SK-MEL-5 (cell line): ENCODE measurements around the gene UGT1A10. TPM values are rescaled to one million over a fixed set of nuclear protein-coding genes. Genes with fewer than 3 reads are reported as not detected.
"Not testable (repeated sequence)": the region's sequence is repeated elsewhere in the genome, so short reads cannot be mapped to it uniquely, and the experiment has no call there.

ENCODE experiments used
- DNase-seq: peaks from one replicate; pipeline ENCODE4 v3.0.0-alpha.2; 2016; ENCODE audit warnings: low read depth, low spot score
- in situ Hi-C: cut with HindIII; loops from 2 replicates; pipeline ENCODE4 v1.10.0; 2016; ENCODE audit warnings: low sequenced_read_pairs, high pct_unique_total_duplicates, low pct_unique_long_range_greater_than_20kb
- polyA plus RNA-seq, 2 experiments: library from polyadenylated mRNA; depleted of rRNA; stranded (reverse); fragments of >200 nt; gene quantifications; 2 replicates each; pipeline ENCODE4 v1.2.3, GENCODE V29; 2015
- total RNA-seq: library from RNA; depleted of rRNA; stranded (reverse); fragments of >200 nt; shearing (Covaris generic); gene quantifications from 2 replicates; pipeline ENCODE4 v1.2.3, GENCODE V29; 2014; rRNA removed

Gene UGT1A10
- not detected in 2 replicates for total RNA-seq
- not detected in 2 replicates for polyA plus RNA-seq (2015; cell fraction: cytosol; rRNA removed)
- not detected in 2 replicates for polyA plus RNA-seq (2015; cell fraction: nucleus; rRNA removed)

DNA sequence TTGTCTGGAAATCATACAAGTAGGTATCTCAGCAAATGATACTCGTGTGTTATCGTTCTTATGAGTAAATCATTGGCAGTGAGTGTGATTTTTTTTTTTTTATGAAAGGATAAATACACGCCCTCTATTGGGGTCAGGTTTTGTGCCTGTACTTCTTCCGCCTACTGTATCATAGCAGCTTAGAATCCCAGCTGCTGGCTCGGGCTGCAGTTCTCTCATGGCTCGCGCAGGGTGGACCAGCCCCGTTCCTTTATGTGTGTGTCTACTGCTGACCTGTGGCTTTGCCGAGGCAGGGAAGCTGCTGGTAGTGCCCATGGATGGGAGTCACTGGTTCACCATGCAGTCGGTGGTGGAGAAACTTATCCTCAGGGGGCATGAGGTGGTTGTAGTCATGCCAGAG lies at the start of gene UGT1A10:
TSS of gene UGT1A10 (plus strand) at position 143 of the 400 bp plus-strand sequence. CDS start at position 218, 75 bp downstream.
- in situ Hi-C loops, DNase-seq: not testable (repeated sequence)

DNA sequence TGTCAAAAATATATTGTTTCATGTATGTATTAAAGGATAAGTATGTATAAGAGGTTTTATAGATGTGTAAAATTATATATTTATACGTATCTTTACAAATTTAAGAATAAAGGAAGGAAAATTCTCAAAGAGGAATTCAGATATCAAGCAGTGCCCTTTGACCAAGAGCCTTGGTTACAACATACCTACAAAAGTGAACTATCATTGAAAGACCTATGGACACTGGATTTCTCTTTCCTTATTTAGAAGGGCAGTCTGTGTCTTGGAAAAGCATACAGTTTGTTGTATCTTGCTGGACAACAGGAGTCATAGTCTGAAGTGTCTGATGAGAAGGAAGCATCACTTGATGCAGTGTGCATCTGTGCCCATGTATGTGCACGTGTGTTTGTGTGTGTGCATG lies 47.8 kb upstream of the UGT1A10 start:
- in situ Hi-C loops, result no loop called here
- DNase-seq, result no peak

DNA sequence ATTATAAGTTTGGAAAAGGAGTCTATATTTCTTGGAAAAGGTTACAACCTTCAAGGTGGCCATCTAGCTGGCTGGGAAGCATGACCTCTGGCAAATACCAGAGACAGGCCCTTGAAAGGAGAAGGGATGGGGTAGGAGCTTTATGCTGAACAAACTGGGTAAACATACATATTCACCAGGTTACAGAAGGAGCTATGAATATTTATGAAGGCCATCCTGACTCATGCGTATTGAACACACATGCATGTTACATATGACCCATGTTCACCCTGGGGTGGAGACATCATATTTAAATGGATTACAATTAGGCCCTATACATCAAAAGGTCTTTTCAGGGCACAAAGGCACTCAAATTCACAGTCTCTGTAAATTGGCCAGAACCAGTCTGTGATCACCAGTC lies 43.5 kb upstream of the UGT1A10 start:
- in situ Hi-C loops, DNase-seq: not testable (repeated sequence)

DNA sequence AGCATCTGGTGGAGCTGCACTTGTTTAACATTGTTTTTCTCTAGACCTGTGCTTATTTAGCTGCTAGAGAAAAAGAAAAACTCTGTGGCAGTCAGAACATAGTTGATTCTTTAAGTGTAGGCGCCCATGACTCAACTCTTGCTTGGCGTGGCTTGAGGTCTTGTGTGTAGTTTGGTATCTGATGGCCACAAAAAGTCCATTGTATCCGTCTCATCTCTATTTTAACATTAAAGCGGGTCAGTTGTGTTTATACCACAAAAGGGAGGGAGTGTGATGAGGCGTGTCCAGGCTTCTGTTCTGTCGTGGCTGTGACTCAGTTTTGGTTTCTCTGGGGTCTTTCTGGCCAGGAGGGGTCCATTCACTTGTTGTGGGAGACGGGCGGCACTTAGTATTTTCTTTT lies 43.0 kb upstream of the UGT1A10 start:
- DNase-seq, result peak; percentile 85
- in situ Hi-C loops, result no loop called here

DNA sequence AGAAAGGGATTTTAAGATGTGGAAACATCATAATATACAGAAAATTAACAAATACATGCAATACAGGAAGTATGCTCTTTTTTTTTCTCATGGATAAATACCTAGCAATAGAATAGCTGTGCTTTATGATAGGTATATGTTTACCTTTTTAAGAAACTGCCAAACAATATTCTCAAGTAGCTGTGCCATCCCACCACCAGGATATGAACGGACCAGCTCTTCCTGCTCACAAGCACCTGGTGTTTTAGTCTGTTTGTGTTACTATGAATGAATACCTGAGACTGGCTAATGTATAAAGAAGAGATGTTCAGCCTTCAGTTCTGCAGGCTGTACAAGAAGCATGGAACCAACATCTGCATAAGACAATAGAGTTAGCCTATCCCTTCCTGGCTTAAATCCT lies 38.7 kb upstream of the UGT1A10 start:
- in situ Hi-C loops, result no loop called here
- DNase-seq, result no peak

GRCh38 chr2:233598952-233599351 lies 37.3 kb upstream of the UGT1A10 start:
- DNase-seq, result no peak
- in situ Hi-C loops, result no loop called here

- no peak for DNase-seq
- in situ Hi-C loops, result no loop called here
Observed at GRCh38 chr2:233600386-233600785, 35.9 kb upstream of the UGT1A10 start.

DNA sequence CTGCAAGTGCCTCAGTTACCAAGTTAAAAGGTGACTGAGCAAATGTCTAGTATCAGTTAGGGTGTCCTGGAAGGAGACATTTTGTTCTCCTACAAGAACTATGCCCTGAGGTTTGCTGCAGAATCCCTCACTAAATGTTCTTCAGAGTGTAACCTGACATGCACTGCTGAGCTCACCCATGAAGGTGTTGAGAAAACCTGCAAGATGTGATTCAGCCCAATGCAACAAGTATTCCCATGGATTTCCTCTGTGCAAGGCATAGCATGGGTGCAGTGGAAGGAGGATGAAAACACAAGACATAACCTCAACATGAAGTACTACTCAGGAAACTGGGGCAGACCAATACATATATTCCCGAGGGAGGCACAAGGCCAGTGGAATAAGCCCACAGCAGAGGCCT lies 34.2 kb upstream of the UGT1A10 start:
- DNase-seq, result no peak
- in situ Hi-C loops, result no loop called here

- no peak for DNase-seq
- in situ Hi-C loops, result no loop called here
Observed at GRCh38 chr2:233603520-233603919, 32.7 kb upstream of the UGT1A10 start.

DNA sequence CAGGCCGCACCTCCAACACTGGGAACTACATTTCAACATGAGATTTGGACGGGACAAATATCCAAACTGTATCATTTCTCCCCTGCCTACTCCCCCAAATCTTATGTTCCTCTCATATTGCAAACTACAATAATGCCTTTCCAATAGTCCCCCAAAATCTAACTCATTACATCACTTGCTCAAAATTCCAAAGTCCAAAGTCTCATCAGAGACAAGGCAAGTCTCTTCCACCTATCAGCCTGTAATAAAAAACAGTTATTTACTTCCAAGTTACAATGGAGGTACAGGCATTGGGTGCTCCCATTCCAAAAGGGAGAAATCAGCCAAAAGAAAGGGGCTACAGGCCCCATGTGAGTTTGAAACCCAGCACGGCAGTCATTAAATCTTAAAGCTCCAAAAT lies 31.4 kb upstream of the UGT1A10 start:
- no peak for DNase-seq
- in situ Hi-C loops, result no loop called here

- in situ Hi-C loops, result no loop called here
- no peak for DNase-seq
Observed at GRCh38 chr2:233605680-233606079, 30.6 kb upstream of the UGT1A10 start.

DNA sequence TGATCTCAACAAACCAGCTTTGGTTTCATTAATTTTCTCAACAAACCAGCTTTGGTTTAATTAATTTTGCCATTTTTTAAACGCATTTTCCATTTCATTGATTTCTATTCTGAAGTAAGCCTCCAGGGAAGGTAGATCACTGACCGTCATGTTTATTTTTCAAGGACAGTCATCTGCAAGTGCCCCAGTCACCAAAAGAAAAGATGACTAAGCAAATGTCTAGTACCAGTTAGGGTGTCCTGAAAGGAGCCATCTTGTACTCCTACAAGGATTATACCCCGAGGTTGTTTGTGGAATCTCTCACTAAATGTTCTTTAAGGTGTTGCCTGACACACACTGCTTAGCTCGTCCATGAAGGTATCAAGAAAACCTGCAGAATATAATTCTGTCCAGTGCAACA lies 25.0 kb upstream of the UGT1A10 start:
- DNase-seq, result no peak
- in situ Hi-C loops, result no loop called here

DNA sequence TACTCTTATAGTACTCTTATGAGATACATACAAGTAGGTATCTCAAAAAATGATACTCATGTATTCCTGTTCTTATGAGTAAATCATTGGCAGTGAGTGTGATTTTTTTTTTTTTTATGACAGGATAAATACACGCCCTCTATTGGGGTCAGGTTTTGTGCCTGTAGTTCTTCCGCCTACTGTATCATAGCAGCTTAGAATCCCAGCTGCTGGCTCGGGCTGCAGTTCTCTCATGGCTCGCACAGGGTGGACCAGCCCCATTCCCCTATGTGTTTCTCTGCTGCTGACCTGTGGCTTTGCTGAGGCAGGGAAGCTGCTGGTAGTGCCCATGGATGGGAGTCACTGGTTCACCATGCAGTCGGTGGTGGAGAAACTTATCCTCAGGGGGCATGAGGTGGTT lies 18.8 kb upstream of the UGT1A10 start, which contains the start of gene UGT1A8:
TSS of gene UGT1A8 (plus strand) at position 158 of the 400 bp plus-strand sequence. CDS start at position 233, 75 bp downstream.
- in situ Hi-C loops, DNase-seq: not testable (repeated sequence)

GRCh38 chr2:233620204-233620603 lies 16.0 kb upstream of the UGT1A10 start:
- no peak for DNase-seq
- in situ Hi-C loops, result no loop called here

GRCh38 chr2:233621863-233622262 lies 14.4 kb upstream of the UGT1A10 start:
- DNase-seq, in situ Hi-C loops: not testable (repeated sequence)

DNA sequence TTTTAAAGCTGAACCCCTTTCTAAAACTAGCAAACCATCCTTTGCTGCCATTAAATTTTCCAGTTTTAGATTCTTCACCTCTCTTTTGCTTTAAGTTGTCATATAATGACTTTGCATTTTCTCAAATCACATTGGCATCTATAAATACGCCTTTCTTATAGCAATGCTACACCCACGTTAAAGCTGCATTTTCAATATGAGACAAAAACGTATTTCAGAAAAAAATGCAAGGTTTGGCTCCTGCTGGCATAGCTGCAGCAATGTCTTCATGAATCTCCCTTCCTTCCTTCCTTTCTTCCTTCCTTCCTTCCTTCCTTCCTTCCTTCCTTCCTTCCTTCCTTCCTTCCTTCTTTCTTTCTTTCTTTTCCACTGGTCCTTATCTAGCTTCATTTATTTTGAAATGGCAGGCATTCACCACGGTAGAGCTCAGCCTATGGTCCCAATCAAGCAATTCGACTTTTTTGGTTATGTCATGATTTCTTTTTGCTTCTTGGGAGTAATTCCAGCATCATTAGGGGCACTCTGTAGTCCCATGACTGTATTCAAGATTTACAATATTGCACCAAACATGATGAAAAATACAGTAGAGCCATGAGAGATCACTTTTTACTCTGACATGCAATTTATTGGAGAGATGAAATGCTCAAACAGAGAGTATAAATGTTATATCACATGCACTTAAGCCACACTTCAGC lies 8.8 kb upstream of the UGT1A10 start:
- no peak for DNase-seq
- in situ Hi-C loops, result no loop called here

- DNase-seq, result no peak
Observed at GRCh38 chr2:233638836-233639235, 2.6 kb downstream of the UGT1A10 start.

GRCh38 chr2:233639860-233640259 lies 3.6 kb downstream of the UGT1A10 start:
- in situ Hi-C loops, result no loop called here
- no peak for DNase-seq

More at GRCh38 chr2:233638836-233639235, 2.6 kb downstream of the UGT1A10 start:
- in situ Hi-C loops, result no loop called here

GRCh38 chr2:233643128-233643527 lies 6.9 kb downstream of the UGT1A10 start:
- peak; percentile 44 for DNase-seq
- in situ Hi-C loops, result no loop called here
